Measurements from ENCODE around the gene NTF3. TPM values are rescaled to one million over a fixed set of nuclear protein-coding genes. Genes with fewer than 3 reads are reported as not detected.

Gene NTF3
- total and polyA plus RNA-seq, 7 donors, result 0.16 to 0.62 (median 0.29) TPM

- Histone ChIP-seq H3K36me3 (ENCODE audit: insufficient read depth in 1 of 2, low read depth in 1 of 2) (no peaks in the 10 kb centered on the region), H3K9me3 (no peaks in the 10 kb centered on the region), H3K27me3 (ENCODE audit: insufficient read depth in 3 of 3, low read length in 2 of 3) (no peaks in the 10 kb centered on the region), H3K4me1 (no peaks in the 10 kb centered on the region), H3K27ac (no peak overlapping the region), H3K4me3 (no peak overlapping the region)
- ATAC-seq, result no peak
- intact Hi-C loops (cut with DNase I), result no loop called here
- 58 to 69% (median 59%) methylated on average over 4 of the region's 4 CpGs for WGBS, 3 donors
- TF ChIP-seq CTCF (IDR thresholded peaks at IDR 0.05), result no peak
- DNase-seq, result no peak
These were observed 60.7 kb downstream of the NTF3 start for GRCh38 chr12:5492562-5492961.

- intact Hi-C loops (cut with DNase I), result no loop called here
- Histone ChIP-seq H3K4me3 (no peak overlapping the region), H3K27ac (no peak overlapping the region), H3K9me3 (no peaks in the 10 kb centered on the region), H3K27me3 (ENCODE audit: insufficient read depth in 3 of 3, low read length in 2 of 3) (no peaks in the 10 kb centered on the region), H3K36me3 (ENCODE audit: insufficient read depth in 1 of 2, low read depth in 1 of 2) (no peaks in the 10 kb centered on the region), H3K4me1 (no peaks in the 10 kb centered on the region)
- no peak for ATAC-seq
- TF ChIP-seq CTCF (IDR thresholded peaks at IDR 0.05), result no peak
- no peak for DNase-seq
- WGBS, 3 donors, result 79 to 90% (median 85%) methylated on average over 7 of the region's 7 CpGs
These were observed 61.1 kb downstream of the NTF3 start for GRCh38 chr12:5493018-5493417.

- Histone ChIP-seq H3K9me3 (no peaks in the 10 kb centered on the region), H3K4me1 (no peaks in the 10 kb centered on the region), H3K27ac (no peak overlapping the region), H3K4me3 (no peak overlapping the region), H3K27me3 (ENCODE audit: insufficient read depth in 3 of 3, low read length in 2 of 3) (no peaks in the 10 kb centered on the region), H3K36me3 (ENCODE audit: insufficient read depth in 1 of 2, low read depth in 1 of 2) (no peaks in the 10 kb centered on the region)
- intact Hi-C loops (cut with DNase I), result no loop called here
- ATAC-seq (no peak), DNase-seq (no peak)
- no peak for TF ChIP-seq CTCF (IDR thresholded peaks at IDR 0.05)
- 91 to 95% (median 92%) methylated on average over 28 of the region's 28 CpGs for WGBS, 3 donors
These were observed 62.4 kb downstream of the NTF3 start for GRCh38 chr12:5494343-5494742.

- no peaks in the 10 kb centered on the region for H3K27me3 ChIP-seq (ENCODE audit: insufficient read depth in 3 of 3, low read length in 2 of 3)
- WGBS, 3 donors, result 40 to 52% (median 44%) methylated on average over 5 of the region's 5 CpGs
- intact Hi-C loops (cut with DNase I), result no loop called here
- H3K9me3 ChIP-seq, result no peaks in the 10 kb centered on the region
- TF ChIP-seq CTCF (IDR thresholded peaks at IDR 0.05), result no peak
- H3K4me3 ChIP-seq, result no peak overlapping the region
- DNase-seq, result peak in 1 of 2 donors; percentile 24
- no peaks in the 10 kb centered on the region for H3K36me3 ChIP-seq (ENCODE audit: insufficient read depth in 1 of 2, low read depth in 1 of 2)
- H3K27ac ChIP-seq, result no peak overlapping the region
- ATAC-seq, result peak in 2 of 4 donors; percentile 44 to 46
- H3K4me1 ChIP-seq, result no peaks in the 10 kb centered on the region
These were observed 65.6 kb downstream of the NTF3 start for GRCh38 chr12:5497329-5498053.

- Histone ChIP-seq H3K36me3 (ENCODE audit: insufficient read depth in 1 of 2, low read depth in 1 of 2) (no peaks in the 10 kb centered on the region), H3K9me3 (no peaks in the 10 kb centered on the region), H3K4me3 (no peak overlapping the region), H3K4me1 (no peaks in the 10 kb centered on the region), H3K27ac (no peak overlapping the region), H3K27me3 (ENCODE audit: insufficient read depth in 3 of 3, low read length in 2 of 3) (no peaks in the 10 kb centered on the region)
- ATAC-seq (no peak), DNase-seq (no peak)
- intact Hi-C loops (cut with DNase I), result no loop called here
- TF ChIP-seq CTCF (IDR thresholded peaks at IDR 0.05), result no peak
- 80 to 82% (median 80%) methylated on average over 3 of the region's 3 CpGs for WGBS, 3 donors
These were observed 66.2 kb downstream of the NTF3 start for GRCh38 chr12:5498076-5498475.

Data from psoas muscle (tissue), 8 donors.